D721Med (cell line): ENCODE measurements around the gene TMEM33.
"Not testable (repeated sequence)": the region's sequence is repeated elsewhere in the genome, so short reads cannot be mapped to it uniquely, and the experiment has no call there.

Experiments used
- DNase-seq: peaks from one replicate; pipeline ENCODE4 v3.0.0; 2011; ENCODE audit warnings: low spot score; ENCODE audit not compliant: insufficient read length
- FAIRE-seq: peaks from 2 replicates; lab custom pipeline; 2011; peaks lifted over from hg19 to GRCh38; lab: Jason Lieb, UNC
- CTCF ChIP-seq: IDR thresholded peaks from 2 replicates; pipeline ENCODE4 v1.5.1; 2012; ENCODE audit warnings: mild to moderate bottlenecking, control low read depth; ENCODE audit not compliant: insufficient read depth; ENCODE audit errors: missing control alignments

TMEM33 gene

GRCh38 chr4:41890085-41890484 lies 45.1 kb upstream of the TMEM33 start:
- FAIRE-seq (no peak), DNase-seq (no peak)
- no peak for TF ChIP-seq CTCF

- no peak for TF ChIP-seq CTCF
- DNase-seq (no peak), FAIRE-seq (no peak)
Observed at GRCh38 chr4:41896648-41897047, 38.6 kb upstream of the TMEM33 start.

- FAIRE-seq (no peak), DNase-seq (no peak)
- no peak for TF ChIP-seq CTCF
Observed at GRCh38 chr4:41897698-41898097, 37.5 kb upstream of the TMEM33 start.

GRCh38 chr4:41909136-41909535 lies 26.1 kb upstream of the TMEM33 start:
- not testable (repeated sequence) for FAIRE-seq, DNase-seq

- DNase-seq (no peak), FAIRE-seq (no peak)
- no peak for TF ChIP-seq CTCF
Observed at GRCh38 chr4:41912546-41912945, 22.7 kb upstream of the TMEM33 start.

- no peak for TF ChIP-seq CTCF
- DNase-seq, result no peak
- no peak for FAIRE-seq
Observed at GRCh38 chr4:41913509-41913908, 21.7 kb upstream of the TMEM33 start.

- DNase-seq (no peak), FAIRE-seq (peak; percentile 25)
Observed at GRCh38 chr4:41918278-41918677, 17.0 kb upstream of the TMEM33 start.

GRCh38 chr4:41920416-41920815 lies 14.8 kb upstream of the TMEM33 start:
- not testable (repeated sequence) for DNase-seq, FAIRE-seq

More at GRCh38 chr4:41918278-41918677, 17.0 kb upstream of the TMEM33 start:
- no peak for TF ChIP-seq CTCF
